ENCODE data around the gene DLK2.

GRCh38 chr6:43499028-43499815, 43.9 kb upstream of the DLK2 start:
- TF ChIP-seq EZH2 (IDR thresholded peaks at IDR 0.05; ENCODE audit: insufficient read depth, poor library complexity, severe bottlenecking) (no peak), EZH2phosphoT487 (IDR thresholded peaks at IDR 0.05; ENCODE audit: insufficient read depth, low read depth) (no peak)
